Osteocyte (in vitro differentiated cells): ENCODE results near the gene CTNNA2. TPM values are rescaled to one million over a fixed set of nuclear protein-coding genes. Genes with fewer than 3 reads are reported as not detected.

ENCODE experiments used
- DNase-seq: peaks from one replicate; pipeline ENCODE4 v3.0.0; 2021; ENCODE audit warnings: mixed read lengths; ENCODE audit not compliant: unreplicated experiment; ENCODE audit errors: extremely low spot score
- H3K27ac Mint-ChIP-seq: one replicate; pipeline ENCODE4 v1.8.0; 2021; ENCODE audit warnings: mild to moderate bottlenecking, mixed read lengths; ENCODE audit not compliant: unreplicated experiment
- H3K27me3 Mint-ChIP-seq: one replicate; pipeline ENCODE4 v1.8.0; 2021; ENCODE audit warnings: mixed read lengths; ENCODE audit not compliant: unreplicated experiment
- H3K36me3 Mint-ChIP-seq: one replicate; pipeline ENCODE4 v1.8.0; 2021; ENCODE audit warnings: mixed read lengths; ENCODE audit not compliant: unreplicated experiment
- H3K4me1 Mint-ChIP-seq: one replicate; pipeline ENCODE4 v1.8.0; 2021; ENCODE audit warnings: mixed read lengths; ENCODE audit not compliant: unreplicated experiment
- H3K4me3 Mint-ChIP-seq: one replicate; pipeline ENCODE4 v1.8.0; 2021; ENCODE audit warnings: mild to moderate bottlenecking, moderate library complexity, mixed read lengths; ENCODE audit not compliant: unreplicated experiment
- H3K9me3 Mint-ChIP-seq: one replicate; pipeline ENCODE4 v1.8.0; 2021; ENCODE audit warnings: mixed read lengths; ENCODE audit not compliant: unreplicated experiment
- total RNA-seq: library from RNA; stranded (reverse); gene quantifications from 2 replicates; pipeline ENCODE4 v1.2.1, GENCODE V29; 2021
- TF ChIP-seq, protein P1 (sequence below): fragments of 200-600 bp; sonication (generic); IDR thresholded peaks from 2 replicates; pipeline ENCODE4 v1.5.0; 2021; ENCODE audit warnings: antibody characterized with exemption, mild to moderate bottlenecking, moderate library complexity

The CTNNA2 gene
- total RNA-seq, 1 donor from 2014 or later = not detected

DNA sequence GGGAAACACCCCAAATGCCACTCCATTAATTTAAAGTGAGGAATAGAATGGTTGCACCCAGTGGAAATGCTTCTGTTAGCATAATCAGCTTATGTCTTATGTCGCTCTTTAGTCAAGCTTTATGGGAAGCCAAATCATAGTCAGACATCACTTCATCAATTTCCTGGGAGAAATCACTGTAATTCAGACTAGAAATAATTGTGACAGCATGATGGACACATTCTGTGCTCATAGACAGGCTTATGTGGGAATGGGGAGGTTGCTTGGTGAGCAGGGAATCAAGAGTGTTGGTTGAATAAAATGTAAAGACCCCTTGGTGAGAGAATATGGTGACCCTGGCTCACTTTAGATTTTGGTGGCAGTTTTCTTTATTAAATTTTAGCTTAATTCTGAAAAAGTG, 174.0 kb downstream of the CTNNA2 start:
- Mint-ChIP-seq H3K36me3 (no peaks in the 10 kb centered on the region), H3K4me3 (no peak overlapping the region), H3K4me1 (peaks cover 4% of the 10 kb centered on the region), H3K27ac (no peak overlapping the region), H3K9me3 (peaks cover 9% of the 10 kb centered on the region), H3K27me3 (peaks cover 28% of the 10 kb centered on the region)
- TF ChIP-seq, protein P1, sequence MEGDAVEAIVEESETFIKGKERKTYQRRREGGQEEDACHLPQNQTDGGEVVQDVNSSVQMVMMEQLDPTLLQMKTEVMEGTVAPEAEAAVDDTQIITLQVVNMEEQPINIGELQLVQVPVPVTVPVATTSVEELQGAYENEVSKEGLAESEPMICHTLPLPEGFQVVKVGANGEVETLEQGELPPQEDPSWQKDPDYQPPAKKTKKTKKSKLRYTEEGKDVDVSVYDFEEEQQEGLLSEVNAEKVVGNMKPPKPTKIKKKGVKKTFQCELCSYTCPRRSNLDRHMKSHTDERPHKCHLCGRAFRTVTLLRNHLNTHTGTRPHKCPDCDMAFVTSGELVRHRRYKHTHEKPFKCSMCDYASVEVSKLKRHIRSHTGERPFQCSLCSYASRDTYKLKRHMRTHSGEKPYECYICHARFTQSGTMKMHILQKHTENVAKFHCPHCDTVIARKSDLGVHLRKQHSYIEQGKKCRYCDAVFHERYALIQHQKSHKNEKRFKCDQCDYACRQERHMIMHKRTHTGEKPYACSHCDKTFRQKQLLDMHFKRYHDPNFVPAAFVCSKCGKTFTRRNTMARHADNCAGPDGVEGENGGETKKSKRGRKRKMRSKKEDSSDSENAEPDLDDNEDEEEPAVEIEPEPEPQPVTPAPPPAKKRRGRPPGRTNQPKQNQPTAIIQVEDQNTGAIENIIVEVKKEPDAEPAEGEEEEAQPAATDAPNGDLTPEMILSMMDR = no peak
- DNase-seq = no peak

DNA sequence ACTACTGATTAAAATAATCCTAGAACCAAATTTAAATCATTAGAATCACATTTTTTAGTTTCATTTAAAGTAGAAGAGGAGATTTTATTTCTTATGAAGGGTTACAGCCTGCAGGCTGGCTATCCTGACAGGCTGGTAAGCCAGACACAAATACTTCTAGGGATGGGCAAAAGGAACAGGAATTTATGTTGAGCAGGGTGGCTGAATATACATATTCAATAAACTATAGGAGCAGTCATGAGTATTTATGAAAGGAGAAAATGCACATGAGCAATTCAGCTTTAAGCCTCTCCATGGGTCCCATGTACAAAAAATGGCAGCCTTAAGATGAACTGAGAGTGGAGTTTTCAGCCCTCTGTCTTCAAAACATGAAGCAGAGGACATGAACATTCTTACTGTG, 182.4 kb downstream of the CTNNA2 start:
- H3K9me3 Mint-ChIP-seq = peaks cover 4% of the 10 kb centered on the region
- peaks cover 38% of the 10 kb centered on the region for H3K27me3 Mint-ChIP-seq
- H3K4me1 Mint-ChIP-seq = no peaks in the 10 kb centered on the region
- H3K36me3 Mint-ChIP-seq = no peaks in the 10 kb centered on the region
- DNase-seq = no peak
- no peak overlapping the region for H3K4me3 Mint-ChIP-seq
- TF ChIP-seq, protein P1 = no peak
- no peak overlapping the region for H3K27ac Mint-ChIP-seq

DNA sequence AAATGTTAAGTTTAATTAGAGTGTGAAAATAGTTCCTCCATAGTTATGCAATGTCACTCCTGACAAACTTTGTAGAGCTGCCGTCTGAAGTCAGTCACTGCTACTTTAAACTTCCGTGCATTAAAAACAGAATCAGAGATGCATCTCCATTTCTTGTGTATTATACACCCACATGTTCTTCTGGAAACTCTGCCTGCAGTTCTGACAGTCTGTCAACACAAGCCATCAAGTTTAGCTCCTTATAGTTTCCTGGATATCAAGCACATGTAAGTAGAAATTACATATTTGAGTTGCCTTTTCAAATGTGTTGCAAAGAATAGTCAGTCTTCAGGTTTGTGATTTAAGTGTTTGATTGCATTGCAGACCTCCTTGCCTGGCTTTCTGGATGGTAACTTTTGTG, 184.3 kb downstream of the CTNNA2 start:
- Mint-ChIP-seq H3K9me3 (no peaks in the 10 kb centered on the region), H3K27ac (no peak overlapping the region), H3K4me1 (no peaks in the 10 kb centered on the region), H3K36me3 (no peaks in the 10 kb centered on the region), H3K27me3 (peaks cover 34% of the 10 kb centered on the region), H3K4me3 (no peak overlapping the region)
- DNase-seq = no peak
- TF ChIP-seq, protein P1 = no peak

DNA sequence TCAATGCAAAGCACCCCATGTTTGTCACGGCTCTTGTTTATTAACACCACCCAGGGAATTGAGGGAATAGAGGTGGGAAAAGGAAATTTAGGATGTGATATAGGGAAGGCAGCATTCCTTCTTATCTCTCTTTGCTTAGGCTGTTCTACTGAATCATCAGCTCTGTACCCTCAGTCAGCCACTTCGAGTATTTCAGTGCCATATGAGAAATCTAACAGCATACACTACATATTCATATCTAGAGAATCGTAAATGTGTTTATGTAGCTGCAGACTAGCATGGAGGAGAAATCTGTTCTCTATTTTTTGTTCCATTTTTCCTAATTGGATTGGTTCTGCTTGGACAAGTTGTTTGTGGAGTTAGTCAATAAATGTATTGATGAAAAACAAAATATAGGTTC, 187.8 kb downstream of the CTNNA2 start:
- Mint-ChIP-seq H3K4me1 (no peaks in the 10 kb centered on the region), H3K27me3 (peaks cover 12% of the 10 kb centered on the region), H3K4me3 (no peak overlapping the region), H3K36me3 (no peaks in the 10 kb centered on the region), H3K27ac (no peak overlapping the region), H3K9me3 (no peaks in the 10 kb centered on the region)
- TF ChIP-seq, protein P1 = no peak
- DNase-seq = no peak

DNA sequence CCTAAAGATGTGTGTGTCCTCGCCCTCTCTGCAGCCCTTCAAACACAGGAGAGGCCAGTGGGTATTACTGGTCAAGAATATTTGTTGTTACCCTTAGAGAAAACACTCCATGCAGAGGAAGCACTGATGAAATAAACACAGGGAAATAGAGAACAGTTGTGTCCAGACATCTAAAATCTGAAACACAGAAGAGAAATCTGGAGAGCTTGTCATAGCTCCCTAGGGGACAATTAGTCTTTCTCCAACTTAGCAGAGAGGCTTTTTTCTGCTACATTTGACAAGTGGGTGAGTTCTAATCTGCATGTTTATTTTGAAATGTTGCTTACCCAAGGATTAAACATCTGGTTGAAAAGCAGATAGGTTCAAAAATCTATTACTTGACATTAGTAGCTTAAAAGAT, 190.1 kb downstream of the CTNNA2 start:
- H3K9me3 Mint-ChIP-seq = no peaks in the 10 kb centered on the region
- H3K36me3 Mint-ChIP-seq = no peaks in the 10 kb centered on the region
- no peak for DNase-seq
- TF ChIP-seq, protein P1 = no peak
- no peaks in the 10 kb centered on the region for H3K27me3 Mint-ChIP-seq
- no peak overlapping the region for H3K27ac Mint-ChIP-seq
- no peak overlapping the region for H3K4me3 Mint-ChIP-seq
- H3K4me1 Mint-ChIP-seq = no peaks in the 10 kb centered on the region
